GM19025 (cell line): ENCODE measurements around the gene COL7A1.

Experiments
- ATAC-seq: cut with Tn5 transposase; IDR thresholded peaks from one replicate; pipeline ENCODE4 v1.9.1; 2021; ENCODE audit warnings: mild to moderate bottlenecking, low read depth, moderate library complexity; ENCODE audit not compliant: unreplicated experiment

COL7A1 gene

DNA sequence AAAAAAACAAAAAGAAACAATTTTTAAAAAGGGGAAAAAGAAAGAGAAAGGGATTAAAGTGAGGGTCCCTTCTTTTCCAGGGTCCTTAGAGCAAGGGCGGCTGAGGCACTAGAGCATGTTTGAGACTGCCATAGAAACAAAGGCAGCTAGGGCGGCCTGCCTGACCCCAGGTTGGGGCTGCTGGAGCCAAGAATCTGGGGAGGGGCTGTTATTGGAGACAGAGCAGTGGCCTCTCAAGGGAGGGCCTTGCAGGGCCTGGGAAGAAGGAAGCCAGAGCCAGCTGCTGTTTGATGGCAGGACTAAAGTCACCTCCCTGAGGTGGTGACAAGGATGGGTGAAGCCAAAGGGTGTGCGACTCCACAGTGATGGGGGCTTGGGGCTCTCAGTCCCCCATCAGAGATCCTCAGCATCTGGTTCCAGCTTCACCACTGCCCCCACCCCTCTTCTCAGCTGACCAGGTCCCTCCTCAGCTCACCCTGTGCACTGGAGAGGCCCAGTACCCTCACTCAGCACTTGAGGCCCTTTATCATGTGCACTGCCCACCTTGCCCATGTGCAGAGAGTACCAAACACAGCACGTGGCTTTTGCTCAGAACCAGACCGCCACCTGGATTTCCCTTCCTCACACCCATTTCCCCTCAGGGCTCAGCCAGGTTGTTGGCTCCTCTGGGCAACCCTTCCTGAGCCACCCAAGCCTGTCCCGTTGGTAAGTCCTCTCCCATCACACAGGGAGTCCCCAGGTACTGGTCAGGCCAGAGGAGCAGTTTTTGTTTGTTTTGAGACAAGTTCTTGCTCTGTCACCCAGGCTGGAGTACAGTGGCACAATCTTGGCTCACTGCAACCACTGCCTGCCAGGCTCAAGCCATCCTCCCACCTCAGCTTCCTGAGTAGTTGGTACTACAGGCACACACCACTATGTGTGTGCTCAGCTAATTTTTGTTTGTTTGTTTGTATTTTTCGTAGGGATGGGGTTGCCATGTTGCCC lies 24.7 kb upstream of the COL7A1 start:
- ATAC-seq = no peak

DNA sequence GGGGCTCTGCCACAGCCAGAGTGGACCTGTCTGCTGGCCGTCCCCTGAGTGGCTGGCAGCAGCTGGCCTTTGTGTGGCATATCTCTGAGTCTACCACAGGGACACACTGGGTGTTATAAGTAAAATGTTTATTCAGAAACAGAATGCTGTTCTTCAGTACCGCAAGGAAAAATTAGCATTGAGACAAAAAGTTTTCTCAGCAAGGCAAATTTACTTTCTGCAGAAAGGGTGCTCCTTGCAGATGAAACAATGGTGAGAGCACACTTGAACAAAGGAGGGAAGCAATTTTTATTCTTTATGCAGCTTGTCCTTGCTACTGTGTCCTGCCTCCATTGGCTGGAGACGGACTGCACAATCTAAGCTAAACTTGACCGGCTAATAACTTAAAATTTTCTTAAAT lies 22.4 kb upstream of the COL7A1 start:
- no peak for ATAC-seq

DNA sequence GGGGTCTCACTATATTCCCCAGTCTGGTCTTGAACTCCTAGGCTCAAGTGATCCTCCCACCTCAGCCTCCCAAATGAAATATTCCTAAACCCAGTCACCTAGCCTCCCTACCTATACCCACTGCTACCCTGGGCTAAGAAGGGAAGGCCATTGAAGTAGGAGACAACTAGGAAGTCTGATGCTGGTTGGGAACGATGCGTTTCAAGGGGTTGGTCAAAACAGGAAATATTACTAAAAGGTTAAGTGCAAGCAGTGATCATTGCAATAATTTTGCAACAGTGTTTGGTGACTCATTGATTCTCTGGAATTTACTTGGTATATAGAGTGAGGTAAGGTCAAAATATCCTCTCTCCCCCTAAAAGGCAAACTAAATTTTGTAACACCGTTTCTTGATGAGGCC lies 18.9 kb upstream of the COL7A1 start:
- no peak for ATAC-seq

DNA sequence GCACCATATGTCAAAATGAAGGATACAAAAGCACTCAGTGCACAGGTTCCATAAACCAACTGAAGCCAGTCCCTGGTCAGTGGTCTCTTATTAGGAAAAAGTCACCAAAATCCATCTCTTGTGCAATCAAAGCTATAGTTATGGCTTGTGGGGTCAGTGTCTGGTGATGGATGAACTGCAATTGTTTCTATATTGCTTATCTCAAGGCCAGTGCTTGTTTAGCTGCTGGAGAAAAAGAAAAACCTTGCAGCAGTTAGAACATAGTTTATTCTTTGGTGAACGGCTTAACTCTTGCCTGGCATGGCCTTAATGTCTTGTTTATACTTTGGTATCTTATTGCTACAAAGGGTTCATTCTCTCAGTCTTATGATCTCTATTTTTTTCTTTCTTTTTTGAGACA lies 17.2 kb upstream of the COL7A1 start:
- ATAC-seq = no peak

DNA sequence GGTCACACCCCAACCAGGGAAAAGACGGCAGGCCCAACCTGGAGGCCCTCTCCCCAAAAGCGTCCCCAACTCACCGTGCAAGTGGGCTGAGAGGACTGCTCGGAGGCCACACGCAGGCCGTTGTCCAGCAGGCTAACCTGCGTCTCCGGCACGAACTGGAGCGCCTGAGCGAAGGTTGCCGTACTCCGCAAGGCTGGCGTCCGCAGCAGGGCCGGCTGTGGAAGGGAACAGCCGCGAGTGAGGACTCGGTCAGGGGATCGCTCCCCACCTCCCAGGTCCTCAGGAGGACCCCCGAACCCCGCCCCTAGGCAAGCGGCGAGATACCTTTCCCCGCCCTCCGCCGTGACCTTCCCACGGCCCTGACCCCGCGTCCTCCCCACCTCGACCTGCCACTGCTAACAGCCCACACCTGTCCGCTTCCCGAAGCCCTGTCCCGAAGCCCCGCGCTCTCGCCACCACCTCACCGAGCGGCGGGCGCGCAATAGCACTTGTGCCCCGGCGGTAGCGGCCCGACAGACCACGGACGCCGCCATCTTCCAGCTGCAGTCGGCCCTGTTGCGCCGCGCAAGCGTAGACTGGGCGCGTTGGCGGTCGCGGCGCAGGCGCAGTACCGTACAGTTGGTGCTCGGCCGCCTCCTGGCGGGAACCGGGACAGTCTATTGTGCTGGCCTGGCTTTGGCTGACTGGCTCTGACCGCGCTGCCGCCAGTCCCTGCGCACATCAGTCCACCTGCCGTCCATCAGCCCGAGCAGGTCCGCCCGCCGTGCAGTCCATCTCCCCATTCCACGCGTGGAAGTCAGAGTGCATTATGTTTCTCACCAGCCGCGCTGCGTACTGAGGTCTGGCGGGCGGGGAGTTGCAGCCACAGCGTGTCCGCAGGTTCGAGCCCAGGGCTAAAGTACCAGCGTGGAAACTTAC lies 14.2 kb upstream of the COL7A1 start, which contains the start of gene UQCRC1:
TSS of gene UQCRC1 (minus strand) at position 559 of the 918 bp plus-strand sequence. CDS start at position 533, 26 bp downstream.
- peak; percentile 95 for ATAC-seq

DNA sequence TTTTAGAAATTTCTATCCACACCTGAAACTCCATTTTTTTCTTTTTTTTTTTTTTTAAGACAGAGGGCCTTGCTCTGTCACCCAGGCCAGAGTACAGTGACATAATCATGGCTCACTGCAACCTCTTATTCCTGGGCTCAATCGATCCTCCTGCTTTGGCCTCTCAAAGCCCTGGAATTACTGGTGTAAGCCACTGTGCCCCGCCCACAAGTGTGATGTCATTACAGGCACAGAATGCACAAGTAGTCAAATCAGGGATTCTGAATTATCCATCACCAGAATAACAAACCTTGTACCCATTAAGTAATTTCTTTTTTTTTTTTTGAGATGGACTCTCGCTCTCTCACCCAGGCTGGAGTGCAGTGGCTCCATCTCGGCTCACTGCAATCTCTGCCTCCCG lies 12.4 kb upstream of the COL7A1 start:
- no peak for ATAC-seq

DNA sequence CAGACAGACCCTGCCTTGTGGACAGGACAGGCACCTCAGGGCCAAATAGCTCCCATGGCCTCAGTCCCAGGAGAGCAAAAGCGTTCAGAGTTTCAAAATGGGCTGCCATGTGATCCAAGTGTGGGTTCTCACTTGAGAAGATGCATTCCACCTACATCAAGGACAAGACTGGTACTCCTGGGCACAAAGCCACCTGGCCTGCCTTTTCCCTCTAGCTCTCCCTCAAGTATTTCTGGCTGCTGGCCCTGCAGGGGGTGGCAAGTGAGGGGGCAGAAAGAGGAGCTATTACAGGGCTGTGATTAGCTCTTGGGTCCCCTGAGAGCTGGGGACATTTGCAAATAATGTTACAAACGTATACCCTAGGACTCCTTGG lies 6.5 kb upstream of the COL7A1 start:
- no peak for ATAC-seq

DNA sequence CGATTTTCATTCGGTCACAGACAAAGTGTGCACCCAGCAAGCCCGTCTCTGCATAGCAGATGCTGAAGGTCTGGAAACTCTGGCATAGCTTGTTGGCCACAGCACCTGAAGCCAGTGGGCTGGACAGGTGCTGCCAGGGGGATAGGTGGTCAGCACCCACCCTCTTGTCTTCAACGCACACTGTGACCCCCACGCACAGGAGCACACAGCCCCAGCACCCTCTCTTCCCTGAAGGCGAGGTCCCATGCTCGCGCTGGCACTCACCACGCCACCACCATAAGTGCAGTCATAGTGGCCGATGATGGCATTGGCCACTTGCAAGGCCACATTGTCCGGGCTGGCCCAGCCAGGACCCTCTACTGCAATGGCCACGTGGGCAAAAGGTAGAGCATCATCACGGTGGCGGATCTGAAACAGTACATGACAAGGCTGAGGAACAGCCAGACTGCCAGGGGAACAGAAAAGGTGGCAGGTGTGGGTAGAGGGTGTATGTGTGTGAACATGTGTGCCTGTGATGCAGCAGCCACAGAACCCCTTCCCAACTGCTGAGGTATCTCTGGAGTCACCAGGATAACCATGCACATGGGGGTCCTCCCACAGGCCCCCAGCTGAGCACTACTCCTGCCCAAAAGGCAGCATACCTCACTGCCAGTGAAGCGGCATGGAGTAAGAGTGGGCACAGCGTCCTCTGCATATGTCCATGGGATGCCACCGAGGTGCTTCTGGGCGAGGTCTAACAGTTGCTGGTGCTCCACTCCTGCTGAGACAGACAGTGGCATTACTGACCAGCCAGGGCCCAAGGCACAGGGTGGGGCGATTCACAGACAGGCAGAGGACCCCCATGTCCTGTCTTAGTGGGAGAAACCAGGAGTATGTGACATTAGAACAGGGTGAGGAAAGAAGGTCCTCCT lies 5.8 kb upstream of the COL7A1 start:
- ATAC-seq = no peak

DNA sequence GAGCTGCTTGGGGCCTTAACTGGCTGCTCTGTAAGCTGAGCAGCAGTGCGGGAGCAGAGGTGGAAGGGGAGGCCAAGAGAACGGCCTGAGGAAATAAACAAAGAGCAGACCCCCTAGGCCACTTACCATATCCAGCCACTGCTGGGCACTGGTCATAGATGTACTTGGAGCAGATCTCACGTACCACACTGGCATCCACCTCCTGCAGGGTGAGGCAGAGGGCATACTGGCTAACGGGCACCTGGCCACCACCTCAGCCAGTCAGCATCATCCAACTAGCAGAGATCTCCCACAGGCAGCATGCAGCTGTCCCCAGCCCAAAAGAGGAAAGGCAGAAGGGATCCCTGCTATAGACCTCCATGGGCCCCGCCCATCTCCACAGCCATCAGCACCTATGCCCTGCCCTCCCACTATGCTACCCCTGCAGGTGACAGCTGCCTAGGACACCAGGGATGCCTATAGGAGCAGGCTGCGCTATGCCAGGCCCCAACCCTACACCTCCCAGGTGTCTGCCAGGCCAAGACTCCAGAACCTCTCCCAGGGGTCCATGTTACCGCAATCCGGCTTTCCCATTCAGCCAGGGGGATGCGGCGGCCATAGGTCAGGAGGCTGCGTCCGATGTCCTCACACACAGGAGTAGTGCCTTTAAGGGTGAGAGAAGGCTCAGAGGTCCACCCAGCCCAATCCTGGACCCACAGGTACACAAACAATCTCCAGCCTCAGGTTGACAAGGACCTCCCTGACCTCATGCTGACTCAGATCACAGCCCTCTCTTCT lies 4.6 kb upstream of the COL7A1 start:
- ATAC-seq = no peak

DNA sequence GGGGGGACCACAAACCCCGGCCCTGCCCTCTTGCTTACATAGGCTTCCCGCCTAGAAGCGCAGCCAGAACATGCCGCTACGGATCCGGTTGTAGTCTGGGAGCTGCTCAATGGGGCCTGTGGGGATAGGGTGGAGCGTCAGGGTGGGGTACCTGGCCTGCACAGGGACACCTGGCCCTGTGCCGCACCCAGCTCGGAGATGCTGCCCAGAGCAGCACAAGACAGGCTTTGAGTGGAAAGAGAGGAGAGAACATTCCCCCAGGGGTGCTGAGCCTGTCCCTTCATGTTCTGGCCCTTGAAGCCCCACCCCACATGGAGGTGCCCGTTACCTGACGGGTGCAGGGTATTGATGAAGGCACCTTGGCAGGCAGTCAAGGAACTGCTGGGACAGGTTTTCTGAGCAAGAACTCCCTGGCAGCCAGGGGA lies 4.0 kb upstream of the COL7A1 start:
- no peak for ATAC-seq

DNA sequence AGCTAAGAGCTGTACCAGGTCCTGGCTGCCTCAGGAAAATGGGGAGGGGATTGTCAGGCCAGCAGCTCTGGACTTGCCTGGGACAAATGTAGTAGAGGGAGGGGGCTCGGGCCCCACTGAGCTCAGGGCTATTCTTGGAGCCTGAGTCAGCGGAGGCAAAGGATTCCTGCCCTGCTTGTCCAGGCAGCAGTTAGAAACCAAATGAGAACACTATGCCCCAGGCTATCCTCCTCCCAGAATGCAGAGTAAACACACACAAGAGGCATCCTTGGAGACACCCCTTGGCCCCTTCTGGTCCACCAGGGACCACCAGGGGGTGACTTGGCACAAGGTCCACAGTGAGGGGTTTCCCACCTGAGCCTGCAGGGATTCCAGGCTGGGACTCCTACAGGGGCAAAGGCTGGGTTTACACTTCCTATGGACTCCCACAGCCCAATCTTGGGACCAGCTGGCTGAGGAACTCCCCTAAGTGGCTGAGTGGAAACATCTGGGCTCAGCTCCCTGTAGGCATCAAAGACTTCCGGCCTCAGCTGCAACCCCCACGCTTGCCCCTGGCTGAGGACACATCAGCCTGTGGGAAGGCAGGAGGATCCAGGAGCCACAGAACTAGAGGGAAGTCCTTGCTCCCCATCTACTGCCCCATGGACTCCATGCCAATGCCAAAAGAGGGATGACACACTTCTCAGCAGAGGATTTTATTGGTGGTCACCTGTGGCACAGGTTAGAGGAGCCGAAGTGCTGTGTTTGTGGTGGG lies 3.4 kb upstream of the COL7A1 start:
- no peak for ATAC-seq

DNA sequence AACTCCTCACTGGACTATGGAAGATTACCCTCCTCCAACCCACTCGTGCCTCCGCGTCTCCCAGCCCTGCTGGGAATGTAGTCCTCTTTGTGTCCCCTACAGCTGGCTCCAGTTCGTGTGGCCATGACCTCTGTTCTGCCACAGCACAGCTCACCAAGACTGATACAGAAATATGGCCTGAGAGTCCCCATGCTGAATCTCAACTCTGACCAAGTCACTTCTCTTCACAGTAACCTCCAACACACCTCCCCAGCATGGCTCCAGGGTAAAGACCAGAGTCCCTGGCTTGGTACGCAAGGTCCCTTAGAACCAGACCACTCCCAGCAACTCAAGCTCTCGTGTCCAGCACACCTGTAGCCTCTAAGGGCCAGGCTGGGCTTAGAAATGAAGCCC lies 2.3 kb upstream of the COL7A1 start:
- ATAC-seq = no peak

DNA sequence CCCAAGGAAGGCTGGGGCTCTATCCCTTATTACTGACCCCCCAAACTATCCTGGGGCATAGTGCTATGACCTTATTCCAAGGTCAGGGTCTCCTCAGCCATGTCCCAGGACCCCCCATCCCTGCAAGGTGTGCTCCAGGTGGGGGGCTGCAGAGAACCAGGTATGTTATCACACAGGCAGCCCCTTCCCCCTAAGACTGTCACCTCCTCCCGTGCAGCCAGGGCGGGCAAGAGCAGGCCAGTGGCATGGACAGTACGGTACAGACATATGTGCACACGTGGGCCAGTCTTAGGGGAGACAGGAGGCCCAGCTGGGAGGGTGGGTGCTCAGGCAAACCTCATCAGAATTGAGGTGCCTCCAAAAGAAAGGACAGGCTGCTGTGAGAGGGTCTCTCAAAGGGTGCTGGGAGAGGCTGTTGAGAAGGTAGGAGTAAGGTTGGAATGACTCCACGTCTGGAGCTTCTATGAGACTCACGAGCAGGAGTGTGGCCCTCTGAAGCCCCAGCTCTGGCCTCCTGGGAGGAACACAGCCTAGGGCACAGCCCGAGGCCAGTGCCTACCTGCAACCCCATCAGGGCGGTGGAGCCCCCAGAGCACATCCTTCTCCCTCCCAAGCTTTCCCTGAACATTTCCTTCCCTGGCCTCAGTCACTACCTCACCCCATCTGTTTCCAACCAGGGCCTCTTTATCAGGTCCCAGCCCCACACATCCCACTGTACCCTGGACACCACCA lies 1.7 kb upstream of the COL7A1 start:
- ATAC-seq = no peak

DNA sequence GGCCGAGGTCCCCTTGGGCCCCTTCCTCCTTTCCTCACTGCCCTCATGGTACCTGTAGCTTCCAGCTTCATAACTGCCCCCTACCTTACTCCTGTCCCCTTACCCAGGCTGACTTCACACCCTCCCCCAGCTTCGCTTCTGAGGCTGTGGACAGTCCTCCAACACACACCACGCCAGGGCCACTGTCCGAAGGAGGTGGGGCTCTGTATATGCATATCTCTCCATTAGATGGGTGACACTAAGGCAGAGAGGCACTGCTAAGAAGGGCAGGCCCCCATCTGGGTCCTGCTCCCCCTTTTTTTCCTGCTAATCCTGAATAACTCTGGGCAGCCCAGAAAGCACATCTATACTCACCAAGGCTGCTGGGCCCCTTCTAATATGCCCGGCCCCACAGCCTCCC lies 1.0 kb upstream of the COL7A1 start:
- no peak for ATAC-seq

DNA sequence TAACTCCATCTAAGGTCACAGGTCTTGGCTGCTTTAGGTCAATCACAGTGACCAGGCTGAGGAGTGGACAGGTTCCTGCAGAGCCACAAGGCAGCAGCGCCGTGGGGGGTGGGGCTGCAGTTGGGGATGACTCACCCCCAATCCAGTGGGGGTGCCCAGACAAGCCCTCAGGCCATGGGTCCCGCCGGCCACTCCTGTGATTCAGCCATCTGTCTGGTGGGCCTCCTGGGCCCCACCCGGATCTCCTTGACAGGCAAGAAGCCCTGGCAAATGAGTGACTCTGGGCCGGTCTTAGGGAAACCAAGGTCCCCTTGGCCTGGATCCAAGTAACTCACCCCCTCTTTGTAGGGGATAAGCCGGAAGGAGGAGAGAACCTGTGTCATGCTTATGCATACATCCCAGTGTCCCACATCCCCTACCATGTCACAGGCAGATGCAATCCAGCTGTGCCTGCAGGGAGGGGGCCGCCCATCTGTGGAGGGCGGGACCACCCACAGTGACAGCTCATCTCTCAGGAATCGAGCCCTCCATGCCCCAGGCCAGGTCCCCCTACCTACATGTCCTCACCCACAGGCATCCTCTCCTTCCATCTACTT lies 495 bp upstream of the COL7A1 start:
- ATAC-seq = no peak

DNA sequence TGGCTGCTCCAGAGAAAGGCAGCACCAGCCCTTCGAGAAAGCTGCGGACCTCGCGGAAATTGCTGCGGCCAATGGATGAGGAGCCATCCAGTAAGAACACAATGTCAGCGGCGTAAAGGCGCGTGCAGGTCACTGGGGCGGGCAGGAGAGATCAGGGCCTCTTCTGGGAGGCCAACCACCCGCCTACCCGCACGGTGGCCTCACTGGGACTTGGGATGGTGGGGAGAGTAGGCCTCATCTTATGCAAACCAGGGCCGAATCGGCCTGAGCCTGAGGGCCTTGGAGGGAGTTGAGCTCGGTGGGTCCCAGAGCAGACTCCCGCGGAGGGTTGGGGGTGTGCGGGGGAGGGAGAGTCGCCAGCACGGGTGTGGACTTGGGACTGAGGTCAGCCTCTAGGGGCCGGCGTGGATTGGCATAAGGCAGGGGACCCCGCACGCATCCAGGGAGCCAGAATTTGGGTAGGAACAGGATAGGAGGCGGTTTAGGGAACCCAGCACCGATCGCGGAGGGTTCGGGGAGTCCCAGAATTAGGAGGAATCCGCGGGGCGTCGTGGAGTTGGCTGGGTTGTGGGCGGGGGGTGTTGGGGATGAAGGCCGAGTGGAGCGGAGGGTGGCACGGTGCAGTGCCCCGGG lies 596 bp downstream of the COL7A1 start:
- no peak for ATAC-seq

DNA sequence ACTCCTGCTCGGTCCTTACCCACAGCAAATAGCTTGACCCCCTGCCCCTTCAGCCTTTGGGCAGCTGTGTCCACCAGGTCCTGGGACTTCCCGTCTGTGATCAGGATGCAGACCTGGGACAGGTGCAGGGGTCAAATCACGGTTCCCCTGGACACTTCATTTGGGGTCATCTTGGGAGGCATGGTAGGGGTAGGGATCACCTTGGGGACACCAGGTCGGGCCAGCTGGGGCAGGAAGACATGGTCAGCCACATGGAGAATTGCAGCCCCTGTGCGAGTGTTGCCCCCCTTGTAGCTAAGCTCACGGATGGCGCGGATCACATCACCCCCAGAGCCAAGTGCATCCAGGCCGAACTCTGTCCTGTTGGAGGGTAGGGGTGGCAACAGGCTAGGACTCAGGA lies 1.8 kb downstream of the COL7A1 start:
- ATAC-seq = no peak
